Measurements from ENCODE around the gene KCNIP4.

Gene KCNIP4

DNA sequence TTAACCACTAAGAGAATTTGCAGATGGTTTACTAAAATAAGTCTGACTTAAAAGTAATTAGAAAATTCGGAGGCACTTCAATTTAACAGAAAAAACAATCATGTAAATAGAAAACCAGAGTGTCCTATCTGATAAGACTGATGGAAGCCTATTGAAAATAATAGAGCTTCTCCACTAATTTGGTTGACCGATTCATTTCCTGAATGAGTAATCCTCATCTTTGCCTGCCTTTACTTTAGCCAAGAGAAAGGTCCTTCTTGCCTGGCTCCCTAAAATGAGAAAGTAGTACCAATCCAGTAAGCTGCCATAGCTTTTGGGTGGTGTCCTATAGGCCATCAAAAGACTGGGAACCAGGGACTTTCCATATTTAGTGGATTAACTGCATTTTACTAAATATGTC, 48.4 kb downstream of the KCNIP4 start:
- DNase-seq: no peak

DNA sequence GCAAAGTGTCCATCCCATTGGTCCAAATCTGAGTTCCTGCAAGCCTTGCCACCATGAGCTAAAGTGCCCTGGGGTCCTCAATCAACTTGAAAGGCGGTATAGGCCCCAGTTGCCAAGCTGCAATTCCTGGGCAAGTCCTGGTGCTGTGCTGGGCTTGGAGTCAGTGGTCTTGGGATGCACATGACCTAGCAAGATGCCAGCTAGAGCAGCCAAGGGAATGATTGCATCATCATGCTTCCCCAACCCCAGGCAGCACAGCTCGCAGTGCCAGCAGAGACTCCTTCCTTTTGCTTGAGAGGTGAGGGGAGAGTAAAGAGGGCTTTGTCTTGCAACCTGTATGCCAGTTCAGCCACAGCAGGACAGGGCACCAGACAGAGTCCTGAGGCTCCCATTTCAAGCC, 50.5 kb downstream of the KCNIP4 start:
- DNase-seq: no peak

DNA sequence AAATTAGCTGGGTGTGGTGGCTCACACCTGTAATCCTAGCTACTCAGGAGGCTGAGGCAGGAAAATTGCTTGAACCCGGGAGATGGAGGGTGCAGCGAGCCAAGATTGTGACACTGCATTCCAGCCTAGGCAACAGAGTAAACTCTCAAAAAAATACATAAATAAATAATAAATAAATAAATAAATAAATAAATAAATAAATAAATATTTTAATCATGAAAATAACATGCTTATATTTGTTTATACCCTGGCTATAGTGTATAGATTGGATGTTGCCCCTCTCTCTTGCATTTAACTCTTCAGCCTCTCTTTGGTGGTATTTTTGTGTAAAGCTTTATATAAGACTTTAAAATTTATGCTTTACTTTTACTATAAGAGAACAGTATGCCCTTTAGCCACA, 51.8 kb downstream of the KCNIP4 start:
- no peak for DNase-seq

DNA sequence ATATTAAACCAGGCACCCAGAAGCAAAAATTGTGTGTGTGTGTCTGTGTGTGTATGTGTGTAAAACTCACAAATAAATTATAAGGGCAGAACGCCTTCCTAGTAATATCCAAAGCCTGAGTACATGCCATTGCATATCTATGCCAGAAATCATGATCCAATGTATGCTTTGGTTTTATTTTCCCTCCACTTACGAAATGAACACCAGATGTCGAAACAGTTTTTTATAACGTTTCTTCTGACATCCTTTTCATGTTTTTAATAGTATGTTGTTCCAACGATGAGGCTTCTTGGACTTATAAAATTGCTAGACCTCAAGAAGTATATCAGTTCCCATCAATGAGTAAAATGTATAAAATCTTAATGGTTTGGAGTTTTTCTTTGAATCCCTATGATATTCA, 55.4 kb downstream of the KCNIP4 start:
- DNase-seq: no peak

DNA sequence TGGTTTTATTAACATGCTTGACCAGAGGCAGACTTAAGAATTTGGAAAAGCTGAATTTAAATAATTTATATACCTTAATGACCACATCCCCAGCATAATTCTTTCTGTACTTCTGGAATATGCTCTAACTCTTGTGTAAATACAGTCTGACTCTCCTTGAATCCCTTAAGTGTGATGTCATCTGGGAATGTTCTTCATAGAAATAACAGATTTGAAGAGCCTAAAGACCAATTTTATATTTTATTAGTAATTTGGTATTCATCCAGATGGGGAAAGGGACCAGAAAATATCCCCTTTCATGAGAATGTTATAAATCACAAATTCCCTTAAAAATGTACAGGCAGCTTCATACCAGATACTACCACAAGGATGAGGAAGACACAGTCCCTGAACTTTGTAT, 58.3 kb downstream of the KCNIP4 start:
- no peak for DNase-seq

DNA sequence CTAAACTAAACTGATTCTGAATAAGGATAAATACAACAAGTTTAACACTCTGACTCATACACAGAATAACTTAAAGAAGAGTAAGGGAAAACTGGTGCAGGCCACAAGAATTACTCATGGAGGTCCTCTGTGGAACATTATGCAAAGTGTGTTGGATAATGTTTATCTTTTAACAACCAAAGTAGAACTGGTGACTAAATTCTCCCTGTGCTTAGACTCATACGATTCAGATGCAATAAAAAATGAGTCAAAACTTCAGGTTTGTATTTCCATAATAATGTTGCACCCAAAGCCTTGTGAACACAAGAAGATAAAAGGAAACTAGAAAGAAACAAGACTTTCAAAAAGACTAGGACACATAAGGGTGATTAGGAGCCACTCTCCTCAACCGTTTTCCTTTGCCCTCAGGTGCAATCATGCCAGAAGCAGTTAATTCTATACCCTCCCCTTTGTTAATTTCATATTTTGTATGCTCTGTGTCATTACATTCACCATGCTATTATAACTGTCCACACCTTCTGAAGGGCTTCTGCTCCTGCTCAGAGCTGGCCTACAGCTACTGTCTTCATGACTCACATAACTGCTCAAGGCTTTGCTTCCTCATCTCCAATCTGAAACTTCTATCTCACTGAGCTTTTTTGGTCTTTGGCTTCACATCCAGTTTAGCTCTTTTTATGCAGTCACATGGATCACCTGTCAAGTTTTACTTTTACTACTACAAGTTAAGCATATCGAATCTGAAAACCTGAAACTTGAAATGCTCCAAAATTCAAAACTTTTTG, 60.2 kb downstream of the KCNIP4 start:
- DNase-seq: no peak

DNA sequence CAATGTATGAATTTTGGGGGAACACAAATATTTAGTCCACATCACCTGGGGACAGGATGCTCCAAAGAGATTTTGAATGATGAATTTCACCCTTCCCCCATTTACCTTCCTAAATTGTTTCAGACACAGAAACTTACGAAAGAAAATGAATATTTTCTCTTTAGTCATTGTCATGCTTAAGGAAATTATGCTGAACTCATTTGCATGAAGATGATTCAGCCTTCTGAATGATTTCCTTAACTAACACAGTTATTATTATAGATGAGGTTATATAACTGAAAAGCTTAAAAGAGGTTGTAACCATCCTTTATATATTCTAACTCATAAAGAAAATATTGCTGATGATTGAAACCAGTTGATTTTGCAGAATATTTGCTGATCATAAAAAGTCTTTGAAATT, 61.1 kb downstream of the KCNIP4 start:
- no peak for DNase-seq

DNA sequence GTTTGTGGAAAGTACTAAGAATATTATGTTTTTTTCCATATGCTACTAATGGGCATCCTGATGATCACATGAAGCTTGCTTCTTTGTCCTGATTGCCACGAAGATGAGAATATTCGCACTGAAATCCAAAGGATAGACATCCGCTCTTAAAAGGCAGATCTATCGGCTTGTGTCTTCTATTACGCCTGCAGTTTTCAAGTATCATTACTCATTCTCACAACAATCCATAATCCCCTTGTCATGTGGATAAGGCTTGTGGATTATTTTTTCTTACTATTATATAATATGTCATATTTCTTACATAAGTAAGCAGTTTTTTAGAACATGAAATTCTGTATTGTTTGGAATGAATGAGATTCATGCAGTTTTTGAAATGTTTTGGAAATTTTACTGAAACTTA, 62.8 kb downstream of the KCNIP4 start:
- no peak for DNase-seq

DNA sequence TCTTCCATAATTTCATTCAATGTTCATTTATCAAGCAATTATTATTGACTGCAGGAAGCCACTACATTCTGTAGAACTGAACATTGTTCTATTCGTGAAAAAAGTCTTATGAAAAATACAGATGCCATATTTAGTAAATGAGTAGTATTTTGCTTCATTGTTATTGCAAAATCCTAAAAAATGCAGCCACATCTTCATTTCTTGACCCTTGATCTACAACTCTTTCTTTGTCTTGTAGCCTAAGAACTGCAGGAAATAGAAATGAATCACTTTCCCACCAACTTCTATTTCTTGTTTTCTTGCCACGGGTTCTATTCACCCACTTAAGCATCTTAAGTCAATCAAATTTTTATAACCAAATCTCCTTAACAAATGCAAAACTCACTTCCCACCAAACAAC, 63.3 kb downstream of the KCNIP4 start:
- no peak for DNase-seq

DNA sequence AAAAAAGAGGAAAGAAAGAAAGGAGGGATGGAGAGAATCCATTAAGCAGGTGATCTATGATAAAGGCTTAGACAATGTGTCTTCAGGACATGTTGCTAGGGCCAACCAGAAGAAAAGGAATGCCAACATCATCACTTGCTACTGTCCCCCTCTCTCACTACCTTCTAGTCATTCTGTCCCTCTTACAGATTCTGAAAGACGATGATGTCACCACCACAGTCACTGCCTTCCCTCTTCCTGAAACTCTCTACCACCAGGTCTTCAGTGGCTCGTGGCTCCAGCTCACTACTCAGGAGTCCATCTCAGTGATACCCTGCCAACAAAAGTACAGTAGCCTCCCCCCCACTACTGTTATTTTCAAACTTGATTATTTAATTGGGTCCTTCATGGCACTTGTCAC, 64.0 kb downstream of the KCNIP4 start:
- no peak for DNase-seq

DNA sequence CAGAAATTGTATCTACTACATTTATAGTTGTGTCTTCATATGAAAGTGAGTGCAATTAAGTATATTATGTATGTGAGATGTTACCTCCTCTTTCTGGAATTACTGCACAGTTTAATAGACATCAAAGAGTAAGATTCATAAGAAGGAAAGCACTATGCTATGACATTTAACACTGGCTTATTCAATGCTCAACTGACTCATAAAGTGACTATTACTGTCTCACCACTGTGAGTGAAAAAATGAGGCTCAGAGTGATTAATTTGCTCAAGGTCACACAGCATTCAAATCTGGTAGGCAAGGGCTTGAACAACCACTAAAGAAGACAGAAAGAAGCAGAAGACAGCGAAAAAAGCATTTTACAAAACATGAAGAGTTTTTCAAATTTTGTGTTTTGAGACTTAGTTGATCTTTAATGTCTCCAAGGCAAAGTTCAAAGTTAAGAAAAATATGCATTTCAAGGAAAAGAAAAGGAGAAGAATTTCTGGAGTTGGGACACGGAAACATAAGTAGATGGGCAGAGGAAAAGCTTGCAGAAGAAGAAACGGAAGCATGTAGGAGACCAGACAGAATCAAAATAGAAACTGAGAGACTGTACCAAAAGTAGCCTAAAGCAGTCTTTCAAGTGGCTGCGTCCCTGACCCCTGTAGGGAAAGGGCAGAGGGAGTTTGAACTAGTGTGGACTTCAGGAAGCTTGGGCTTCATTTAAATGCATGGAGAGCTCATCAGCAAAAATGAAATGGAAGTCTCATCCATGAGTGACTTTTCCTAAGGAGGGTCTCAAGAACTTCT, 66.3 kb downstream of the KCNIP4 start:
- no peak for DNase-seq

DNA sequence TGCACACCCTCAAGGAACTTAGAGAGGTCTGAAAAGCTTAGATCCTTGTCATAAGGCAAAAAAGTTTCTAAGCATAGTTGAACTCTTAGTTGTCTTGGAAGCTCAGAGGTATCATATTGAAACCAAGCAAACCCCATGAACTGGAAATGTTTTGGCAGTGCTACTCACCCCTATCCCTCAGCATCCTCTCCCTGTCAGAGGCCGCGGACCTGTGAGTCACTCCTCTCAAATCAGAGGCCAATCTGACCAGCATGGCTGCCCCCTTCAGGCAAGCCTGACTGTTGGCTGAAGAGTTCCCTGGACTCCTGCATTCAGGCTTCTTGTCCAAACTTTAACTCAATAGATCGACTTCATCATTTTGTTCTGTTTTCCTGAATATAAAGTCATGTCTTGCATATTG, 69.4 kb downstream of the KCNIP4 start:
- no peak for DNase-seq

DNA sequence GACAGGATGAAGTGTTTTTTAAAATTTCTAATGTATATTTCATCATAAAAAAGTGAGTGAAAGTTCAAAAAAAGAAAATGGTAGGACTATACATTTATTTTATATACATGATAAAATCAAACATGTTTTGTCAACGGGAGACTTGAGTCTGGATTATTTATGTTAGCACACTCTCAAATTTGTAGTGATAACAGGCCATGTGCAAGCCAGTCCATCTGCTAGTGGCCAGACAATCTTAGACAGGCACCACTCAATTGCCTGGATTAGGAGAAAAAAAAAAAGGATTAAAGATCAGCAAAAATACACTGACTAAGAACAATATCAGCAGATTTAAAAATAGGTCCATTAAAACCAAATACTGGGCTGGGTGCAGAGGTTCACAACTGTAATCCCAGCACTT, 71.9 kb downstream of the KCNIP4 start:
- DNase-seq: no peak

DNA sequence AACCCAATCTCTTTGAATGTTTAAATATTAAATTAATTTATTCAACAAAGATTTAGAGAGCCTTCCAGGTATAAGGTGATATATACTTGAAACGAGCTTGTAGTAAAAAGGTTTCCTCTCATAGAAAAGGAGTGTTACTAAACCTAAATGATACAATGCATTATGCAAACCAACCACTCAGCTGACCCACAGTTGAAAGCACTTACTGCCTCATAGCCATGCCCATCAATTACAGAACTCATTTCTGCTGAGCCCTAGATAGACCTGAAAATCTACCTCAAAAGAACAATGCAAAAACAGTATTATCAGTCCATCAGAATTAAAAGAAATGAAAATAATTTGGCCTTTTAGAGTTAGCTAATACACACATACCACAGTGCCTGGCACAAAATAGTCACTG, 75.4 kb downstream of the KCNIP4 start:
- no peak for DNase-seq

DNA sequence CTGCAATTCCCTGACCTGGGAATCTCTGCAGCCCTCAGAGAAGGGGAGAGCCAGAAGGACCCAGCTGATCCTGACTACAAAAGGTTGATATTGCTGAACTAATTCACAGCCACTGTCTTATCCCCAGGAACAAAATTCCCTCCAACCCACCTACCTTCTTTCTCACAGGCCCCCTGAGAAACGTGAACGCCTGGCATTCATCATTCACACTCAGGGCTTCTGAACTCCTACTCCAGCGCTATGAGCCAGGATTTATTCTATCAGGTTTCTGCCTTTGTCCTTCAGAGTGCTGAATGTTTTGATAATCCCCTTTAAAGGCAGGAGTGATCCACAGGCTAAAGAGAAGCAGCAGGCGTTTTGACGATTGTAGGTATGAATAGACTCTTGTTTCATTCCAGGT, 76.5 kb downstream of the KCNIP4 start:
- DNase-seq: no peak

DNA sequence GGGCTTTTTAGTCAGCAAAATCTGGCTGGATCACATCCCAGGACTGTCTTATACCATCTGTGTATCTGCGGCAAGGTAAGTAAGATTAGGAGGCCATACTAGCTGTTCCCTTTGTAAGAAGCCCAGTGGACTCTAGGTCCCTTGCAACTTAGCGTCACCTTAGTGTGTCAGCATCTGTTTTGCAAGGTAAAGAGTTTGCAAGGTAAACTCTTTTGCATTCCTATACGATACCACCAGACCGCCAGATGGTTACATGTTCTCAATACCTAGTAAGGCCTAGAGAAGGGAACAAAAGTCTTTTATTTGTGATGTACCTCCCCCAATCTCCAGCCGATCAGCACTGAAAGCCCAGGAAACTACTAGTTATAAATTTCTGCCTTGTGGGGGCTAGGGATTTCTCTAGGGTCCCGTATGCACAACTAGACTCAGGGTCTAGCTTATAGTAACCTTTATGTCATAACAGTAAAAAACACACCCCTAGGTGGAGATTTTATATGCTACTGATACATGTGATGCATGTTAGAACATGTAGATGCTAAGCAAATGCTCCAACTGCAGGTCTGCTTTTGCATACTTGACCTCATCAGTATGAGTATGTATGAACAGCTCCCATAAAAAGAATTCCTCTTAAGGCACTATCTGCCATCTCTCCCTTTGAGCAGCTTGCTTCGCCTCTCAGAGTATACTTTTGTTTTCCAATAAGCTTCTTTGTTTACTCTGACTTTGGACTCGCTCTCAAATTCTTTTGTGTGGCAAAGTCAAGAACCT, 78.4 kb downstream of the KCNIP4 start:
- DNase-seq: no peak

DNA sequence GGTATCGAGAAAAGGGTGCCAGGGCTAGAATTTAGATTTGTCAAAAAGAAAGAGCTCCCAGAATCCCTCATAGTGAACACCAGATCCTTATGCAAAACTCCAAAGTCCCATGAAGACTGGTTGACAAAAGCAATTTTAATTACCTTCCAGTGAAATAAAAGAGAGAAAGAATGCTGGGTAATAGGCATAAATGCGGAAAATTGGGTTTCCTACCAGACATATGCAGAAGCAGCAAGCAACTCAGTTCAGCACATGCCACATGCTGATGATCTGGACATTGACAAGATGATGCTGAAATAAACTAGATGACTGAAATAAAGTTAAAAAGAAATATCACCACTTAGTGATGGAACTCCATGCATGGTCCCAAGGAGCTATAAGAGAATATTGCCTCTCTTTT, 83.9 kb downstream of the KCNIP4 start:
- no peak for DNase-seq

DNA sequence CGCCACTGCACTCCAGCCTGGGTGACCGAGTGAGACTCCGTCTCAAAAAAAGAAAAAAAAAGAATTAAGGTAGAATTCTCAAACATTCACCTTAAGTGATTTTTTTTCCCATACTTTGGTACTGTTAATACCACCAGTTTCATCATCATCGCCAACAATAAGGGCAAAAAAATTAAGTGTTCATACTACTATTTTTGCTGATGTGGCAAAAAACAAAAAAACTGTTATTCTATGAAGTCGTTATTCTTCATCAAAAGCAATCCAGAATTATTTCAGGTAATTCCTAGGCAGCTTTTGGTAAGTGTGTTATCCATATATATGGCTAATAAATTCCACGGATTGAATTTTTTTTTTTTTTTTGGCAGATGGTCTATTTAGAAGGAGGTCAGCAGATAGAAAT, 85.7 kb downstream of the KCNIP4 start:
- no peak for DNase-seq

DNA sequence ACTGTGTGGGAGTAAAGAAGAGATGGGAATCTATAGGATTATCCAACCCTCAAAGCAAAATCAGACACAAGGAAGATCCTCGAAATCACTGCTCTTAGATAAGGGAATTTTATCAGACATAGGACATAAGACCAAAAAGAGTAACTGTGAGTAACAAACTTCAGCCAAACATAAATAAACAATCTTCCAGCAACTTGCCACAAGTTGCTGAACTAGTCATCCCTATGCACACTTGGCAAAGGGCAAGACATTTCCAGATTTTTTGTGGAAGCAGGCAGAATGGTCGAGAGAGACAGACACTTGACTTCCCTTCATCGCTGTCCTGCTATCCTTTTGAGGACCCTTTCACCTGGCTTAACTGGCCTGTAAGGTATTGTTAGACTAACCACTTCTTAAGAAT, 89.6 kb downstream of the KCNIP4 start:
- DNase-seq: no peak

DNA sequence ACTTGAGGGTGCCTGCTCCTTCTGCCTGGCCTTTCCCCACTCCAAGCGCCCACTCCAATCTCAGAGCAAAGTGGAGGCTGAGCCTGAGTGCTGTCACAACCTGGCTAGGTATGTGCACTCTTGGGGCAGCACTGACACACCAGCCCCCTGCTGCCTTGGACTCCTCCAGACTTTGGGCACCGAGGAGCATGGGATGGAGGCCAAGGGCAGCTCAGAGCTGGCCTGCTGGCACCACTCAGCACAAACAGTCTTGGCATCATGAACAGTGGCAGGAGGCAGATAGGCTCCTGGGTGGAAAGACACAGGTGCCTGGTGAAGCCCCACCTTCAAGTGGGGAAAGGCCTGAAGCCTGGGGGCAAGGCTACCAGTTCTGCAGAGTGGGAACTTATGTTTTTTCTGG, 91.8 kb downstream of the KCNIP4 start:
- DNase-seq: no peak

DNA sequence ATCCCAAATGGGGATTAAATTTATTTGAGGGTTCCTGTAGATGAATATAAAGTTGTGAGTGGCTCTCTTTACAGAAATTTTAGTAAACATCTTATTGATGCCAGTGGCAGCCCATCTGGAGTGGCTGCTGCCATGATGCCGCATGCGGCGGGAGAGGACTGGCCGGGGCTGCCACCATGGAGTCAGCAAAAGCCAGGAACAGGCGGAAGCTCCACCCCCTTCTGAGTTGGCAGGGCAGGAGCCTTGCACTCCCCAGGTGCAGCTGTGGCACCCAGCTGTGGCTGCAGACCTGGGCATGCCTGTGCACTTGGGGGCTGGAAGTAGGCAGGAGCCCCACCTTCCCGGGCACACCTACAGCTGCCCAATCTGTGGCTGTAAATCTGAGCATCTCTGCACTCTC, 92.3 kb downstream of the KCNIP4 start:
- DNase-seq: no peak

DNA sequence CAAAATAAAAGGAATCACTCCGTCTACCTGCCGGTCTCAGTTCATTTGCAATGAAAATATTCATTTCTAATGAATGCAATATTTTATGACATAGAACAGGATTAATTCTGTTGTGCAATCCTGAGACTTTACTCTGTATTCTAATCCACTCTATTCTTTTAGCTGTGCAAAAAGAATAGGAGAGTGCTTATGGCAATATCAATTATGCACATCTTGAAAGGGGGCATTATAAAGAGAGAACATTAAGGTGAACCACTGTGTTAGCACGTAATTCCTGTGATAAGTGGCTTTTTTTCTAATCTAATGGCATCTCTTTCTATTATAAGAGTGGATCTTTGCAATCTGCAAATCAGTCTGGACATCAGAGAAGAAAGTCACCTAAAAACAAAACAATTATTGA, 99.5 kb downstream of the KCNIP4 start:
- no peak for DNase-seq

DNA sequence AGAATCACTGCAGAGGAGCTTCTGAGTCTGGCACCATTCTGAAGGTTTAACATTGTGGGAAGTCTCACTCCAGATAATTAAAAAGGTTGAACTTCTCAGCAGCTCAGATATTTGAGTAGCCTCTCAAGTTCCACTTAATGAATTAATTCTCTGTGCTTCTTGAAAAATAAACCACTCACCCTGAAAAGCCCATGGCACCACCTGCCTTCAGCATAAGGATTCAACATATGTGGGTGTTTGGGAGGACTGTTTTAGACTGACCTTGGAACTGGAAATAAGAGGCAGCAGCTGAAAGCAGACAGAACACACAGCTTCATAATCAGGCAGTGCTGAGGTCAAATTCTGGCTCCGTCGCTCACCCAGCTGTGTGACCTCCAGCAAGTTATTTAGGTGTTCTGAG, 100.6 kb downstream of the KCNIP4 start:
- DNase-seq: no peak

DNA sequence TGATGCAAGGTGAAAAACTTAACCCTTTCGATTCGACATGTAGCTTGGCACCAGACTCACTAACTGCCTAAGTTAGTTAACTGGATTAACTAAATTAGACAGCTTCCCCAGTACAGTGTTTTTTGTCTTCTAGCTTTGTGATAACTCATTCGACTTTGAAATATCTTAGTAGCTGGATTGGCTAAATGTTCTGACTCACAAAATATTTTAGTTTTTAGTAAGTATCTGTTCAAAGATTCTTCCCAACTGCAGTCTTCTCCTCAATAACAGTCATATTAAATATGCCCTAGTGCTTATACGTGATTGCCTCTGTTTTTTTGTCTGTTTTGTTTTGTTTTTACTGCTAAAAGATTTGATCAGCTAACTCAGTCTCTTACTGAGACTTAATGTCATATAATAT, 102.9 kb downstream of the KCNIP4 start:
- no peak for DNase-seq
